ENCODE results near the gene FLT1.

GRCh38 chr13:28392428-28392827 is 102.5 kb downstream of the FLT1 start:
- no peak for TF ChIP-seq POLR2A (IDR thresholded peaks at IDR 0.05)
- TF ChIP-seq CTCF (IDR thresholded peaks at IDR 0.05) = no peak
